ENCODE data around the gene THBS3. TPM values are rescaled to one million over a fixed set of nuclear protein-coding genes. Genes with fewer than 3 reads are reported as not detected.

Gene THBS3
- total and polyA plus RNA-seq, 9 of the 15 experiments (the other 6 are each of a cell fraction or from before 2014, with no cell fraction given), result 0.59 to 8.3 (median 3.2) TPM

GRCh38 chr1:155172732-155173477 lies 34.8 kb downstream of the THBS3 start, which contains the start of gene KRTCAP2 (continued):
- 0 out of 2 replicates have a peak, but pooled peaks have one; percentile 67 for TF ChIP-seq AFF4 (CRISPR knock-in tag; IDR thresholded peaks at IDR 0.05)
- TF ChIP-seq JUND (IDR thresholded peaks at IDR 0.05; ENCODE audit: borderline replicate concordance, low read depth, low read length), result peak; percentile 72; the same call in 1 of the 2 replicates
- no peak; the same call in 2 of the 3 replicates for TF ChIP-seq JUND (tag; IDR thresholded peaks at IDR 0.05; ENCODE audit: borderline replicate concordance, low read depth, low read length)
- TF ChIP-seq TFE3 (CRISPR knock-in tag; IDR thresholded peaks at IDR 0.05), result no peak
- TF ChIP-seq SIRT6 (IDR thresholded peaks at IDR 0.05; ENCODE audit: low read depth, low read length), result no peak
- TF ChIP-seq U2AF1 (optimal IDR thresholded peaks at IDR 0.05; ENCODE audit: low read depth, low read length), result no peak
- no peak for TF ChIP-seq ZZZ3 (IDR thresholded peaks at IDR 0.05)
- TF ChIP-seq RB1 (IDR thresholded peaks at IDR 0.05; ENCODE audit: low read depth), result peak; percentile 76; the same call in 1 of the 2 replicates
- no peak for TF ChIP-seq CBFA2T2 (conservative IDR thresholded peaks at IDR 0.05)
- TF ChIP-seq ZKSCAN3 (CRISPR knock-in tag; IDR thresholded peaks at IDR 0.05), result no peak
- no peak for TF ChIP-seq PTBP1 (IDR thresholded peaks at IDR 0.05; ENCODE audit: low read depth, low read length)
- TF ChIP-seq ZNF436 (CRISPR knock-in tag; IDR thresholded peaks at IDR 0.05), result no peak
- no peak for TF ChIP-seq AFF1 (IDR thresholded peaks at IDR 0.05; ENCODE audit: low read depth in 1 of 2, partially characterized antibody in 2 of 2)
- no peak for TF ChIP-seq ZNF589 (CRISPR knock-in tag; IDR thresholded peaks at IDR 0.05; ENCODE audit: low read depth)
- peak; percentile 65; the same call in 1 of the 2 replicates for TF ChIP-seq NFRKB (IDR thresholded peaks at IDR 0.05; ENCODE audit: low read depth)
- TF ChIP-seq SMARCB1 (IDR thresholded peaks at IDR 0.05; ENCODE audit: insufficient read length, low read depth), result no peak
- TF ChIP-seq CEBPG (CRISPR knock-in tag; IDR thresholded peaks at IDR 0.05), result 0 out of 2 replicates have a peak, but pooled peaks have one; percentile 39
- TF ChIP-seq CEBPG (tag; conservative IDR thresholded peaks at IDR 0.05 in 1 of 2, IDR thresholded peaks at IDR 0.05 in 1 of 2), result no peak
